Fibroblast of pulmonary artery (primary cell): ENCODE results near the gene GSTM2.

Experiments used
- DNase-seq: peaks from one replicate; pipeline ENCODE4 v3.0.0-alpha.2; 2010; ENCODE audit warnings: low read depth
- H3K4me3 ChIP-seq: replicated peaks from 2 replicates; pipeline ENCODE4 v1.5.1; 2011; ENCODE audit warnings: low read depth, mild to moderate bottlenecking, control low read depth, low read length, moderate library complexity
- CTCF ChIP-seq: IDR thresholded peaks from 2 replicates; pipeline ENCODE4 v1.5.1; 2011; ENCODE audit warnings: mild to moderate bottlenecking, control low read depth, low read length, inconsistent platforms; ENCODE audit errors: missing control alignments

The GSTM2 gene

DNA sequence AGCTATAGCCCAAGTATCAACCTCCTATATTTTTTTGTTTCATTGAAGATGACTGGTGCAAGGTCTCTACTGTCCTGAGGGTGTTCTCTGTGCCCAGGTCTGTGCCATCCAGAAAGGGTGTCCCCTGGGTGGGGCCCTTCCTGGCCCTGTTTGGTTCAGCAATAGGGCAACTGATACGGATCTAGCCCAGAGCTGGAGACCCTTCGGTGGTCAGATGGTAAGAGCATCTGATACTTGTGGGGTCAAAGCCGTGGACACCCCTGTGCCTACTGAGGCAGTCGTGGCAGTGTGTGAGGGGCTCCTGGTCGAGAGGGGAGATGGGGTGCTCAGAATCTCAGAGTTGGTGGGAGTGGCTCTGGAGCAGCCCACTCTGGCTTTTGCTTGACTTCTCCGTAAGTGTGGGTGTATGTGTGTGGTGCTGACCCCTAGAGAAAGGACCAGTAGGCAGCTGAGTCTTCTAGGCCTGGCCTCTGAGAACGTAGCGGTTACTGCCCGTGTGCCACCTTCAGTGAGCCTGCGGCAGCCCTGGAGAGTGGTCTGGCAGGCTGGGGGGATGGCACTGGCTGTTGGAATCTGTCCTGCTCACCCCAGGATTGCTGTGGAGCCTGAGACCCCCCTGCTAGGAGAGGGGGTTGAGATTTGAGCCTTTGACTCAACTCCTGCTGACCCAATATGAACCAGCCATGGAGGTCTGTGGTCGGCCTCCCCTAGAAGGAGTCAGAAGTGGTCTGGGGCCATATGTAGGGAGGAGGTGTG lies 45.5 kb upstream of the GSTM2 start:
- H3K4me3 ChIP-seq, result peak overlapping the region; percentile 99

DNA sequence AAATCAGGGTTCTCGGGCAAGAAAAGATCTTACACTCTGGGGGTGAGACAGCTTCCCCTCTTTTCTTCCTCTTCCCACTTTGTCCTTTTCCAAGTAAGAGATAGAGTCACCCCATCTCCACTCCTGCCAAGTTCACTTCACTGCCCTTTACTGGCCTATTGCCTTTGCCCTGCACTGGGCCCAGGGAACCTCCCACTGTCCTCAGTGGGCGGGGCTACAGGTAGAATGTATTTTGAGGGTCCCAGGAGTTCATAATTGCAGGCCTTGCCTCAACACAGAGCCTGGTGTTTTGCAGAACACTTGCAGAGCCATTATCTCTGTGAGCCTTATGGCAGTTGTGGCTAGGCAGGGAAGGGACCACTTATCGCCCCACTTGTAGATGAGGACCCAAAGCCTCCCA lies 45.0 kb upstream of the GSTM2 start:
- no peak for TF ChIP-seq CTCF
- DNase-seq, result no peak
- no peak overlapping the region for H3K4me3 ChIP-seq

More for the DNA sequence above, 45.5 kb upstream of the GSTM2 start:
- TF ChIP-seq CTCF, result no peak
- DNase-seq, result no peak

DNA sequence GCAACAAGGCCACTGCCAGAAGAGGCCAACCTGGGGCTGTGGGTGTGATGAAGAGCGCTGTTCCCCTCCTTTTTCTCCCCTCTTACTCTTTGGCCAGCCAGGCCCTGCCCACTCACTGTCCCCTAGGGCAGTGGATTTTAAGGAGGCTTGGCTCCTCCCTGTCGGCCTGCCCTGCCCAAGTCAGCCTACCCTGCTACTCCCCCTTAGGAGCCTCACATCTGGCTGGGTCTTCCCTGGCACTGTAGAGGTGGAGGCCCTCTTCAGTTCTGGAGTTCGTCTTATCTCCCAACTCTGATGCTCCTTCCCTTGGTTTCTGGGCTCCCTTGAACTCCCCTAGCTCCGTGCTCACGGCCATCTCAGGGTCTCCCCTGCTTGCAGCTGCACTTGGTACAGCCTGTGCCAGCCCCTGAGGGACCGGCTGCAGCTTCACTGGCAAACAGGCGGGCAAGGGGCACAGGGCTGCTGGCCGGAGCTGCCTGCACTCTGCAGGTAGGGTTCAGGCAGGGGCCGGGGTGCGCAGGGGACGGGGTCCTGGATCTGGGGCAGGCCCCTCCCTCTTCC lies 44.2 kb upstream of the GSTM2 start:
- peak overlapping the region; percentile 21 for H3K4me3 ChIP-seq
- no peak for TF ChIP-seq CTCF
- DNase-seq, result no peak

- no peak for DNase-seq
- H3K4me3 ChIP-seq, result peak overlapping the region; percentile 21
- no peak for TF ChIP-seq CTCF
Measured at GRCh38 chr1:109624201-109625010, 43.5 kb upstream of the GSTM2 start.

DNA sequence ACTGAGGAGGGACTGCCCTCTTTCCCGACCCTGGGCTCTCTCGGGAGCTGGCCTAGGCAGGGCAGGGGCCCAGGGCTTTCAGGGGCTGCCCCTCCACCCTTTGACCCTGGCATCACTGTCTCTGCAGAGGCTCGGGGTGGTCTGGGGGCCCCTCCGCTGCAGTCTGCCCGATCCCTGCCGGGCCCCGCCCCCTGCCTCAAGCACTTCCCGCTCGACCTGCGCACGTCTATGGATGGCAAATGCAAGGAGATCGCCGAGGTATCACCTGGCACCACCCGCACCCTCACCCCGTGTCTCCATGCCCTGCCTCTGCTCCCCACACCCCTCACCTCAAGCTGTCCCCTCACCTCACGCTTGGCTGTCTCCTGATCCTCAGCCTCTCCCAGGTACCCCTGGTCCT lies 42.7 kb upstream of the GSTM2 start:
- H3K4me3 ChIP-seq, result no peak overlapping the region
- DNase-seq, result no peak

More for the DNA sequence above, 42.7 kb upstream of the GSTM2 start:
- TF ChIP-seq CTCF, result no peak
